Hematopoietic multipotent progenitor cell treated with erythropoietin and hydrocortisone succinate and interleukin-3 and kit ligand, for 6 days (in vitro differentiated cells): ENCODE data around the gene NAV3.

Source experiments
- DNase-seq: peaks from one replicate; pipeline ENCODE4 v3.0.0-alpha.2; 2015

NAV3 gene, protein sequence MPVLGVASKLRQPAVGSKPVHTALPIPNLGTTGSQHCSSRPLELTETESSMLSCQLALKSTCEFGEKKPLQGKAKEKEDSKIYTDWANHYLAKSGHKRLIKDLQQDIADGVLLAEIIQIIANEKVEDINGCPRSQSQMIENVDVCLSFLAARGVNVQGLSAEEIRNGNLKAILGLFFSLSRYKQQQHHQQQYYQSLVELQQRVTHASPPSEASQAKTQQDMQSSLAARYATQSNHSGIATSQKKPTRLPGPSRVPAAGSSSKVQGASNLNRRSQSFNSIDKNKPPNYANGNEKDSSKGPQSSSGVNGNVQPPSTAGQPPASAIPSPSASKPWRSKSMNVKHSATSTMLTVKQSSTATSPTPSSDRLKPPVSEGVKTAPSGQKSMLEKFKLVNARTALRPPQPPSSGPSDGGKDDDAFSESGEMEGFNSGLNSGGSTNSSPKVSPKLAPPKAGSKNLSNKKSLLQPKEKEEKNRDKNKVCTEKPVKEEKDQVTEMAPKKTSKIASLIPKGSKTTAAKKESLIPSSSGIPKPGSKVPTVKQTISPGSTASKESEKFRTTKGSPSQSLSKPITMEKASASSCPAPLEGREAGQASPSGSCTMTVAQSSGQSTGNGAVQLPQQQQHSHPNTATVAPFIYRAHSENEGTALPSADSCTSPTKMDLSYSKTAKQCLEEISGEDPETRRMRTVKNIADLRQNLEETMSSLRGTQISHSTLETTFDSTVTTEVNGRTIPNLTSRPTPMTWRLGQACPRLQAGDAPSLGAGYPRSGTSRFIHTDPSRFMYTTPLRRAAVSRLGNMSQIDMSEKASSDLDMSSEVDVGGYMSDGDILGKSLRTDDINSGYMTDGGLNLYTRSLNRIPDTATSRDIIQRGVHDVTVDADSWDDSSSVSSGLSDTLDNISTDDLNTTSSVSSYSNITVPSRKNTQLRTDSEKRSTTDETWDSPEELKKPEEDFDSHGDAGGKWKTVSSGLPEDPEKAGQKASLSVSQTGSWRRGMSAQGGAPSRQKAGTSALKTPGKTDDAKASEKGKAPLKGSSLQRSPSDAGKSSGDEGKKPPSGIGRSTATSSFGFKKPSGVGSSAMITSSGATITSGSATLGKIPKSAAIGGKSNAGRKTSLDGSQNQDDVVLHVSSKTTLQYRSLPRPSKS (N-terminal part only)

DNA sequence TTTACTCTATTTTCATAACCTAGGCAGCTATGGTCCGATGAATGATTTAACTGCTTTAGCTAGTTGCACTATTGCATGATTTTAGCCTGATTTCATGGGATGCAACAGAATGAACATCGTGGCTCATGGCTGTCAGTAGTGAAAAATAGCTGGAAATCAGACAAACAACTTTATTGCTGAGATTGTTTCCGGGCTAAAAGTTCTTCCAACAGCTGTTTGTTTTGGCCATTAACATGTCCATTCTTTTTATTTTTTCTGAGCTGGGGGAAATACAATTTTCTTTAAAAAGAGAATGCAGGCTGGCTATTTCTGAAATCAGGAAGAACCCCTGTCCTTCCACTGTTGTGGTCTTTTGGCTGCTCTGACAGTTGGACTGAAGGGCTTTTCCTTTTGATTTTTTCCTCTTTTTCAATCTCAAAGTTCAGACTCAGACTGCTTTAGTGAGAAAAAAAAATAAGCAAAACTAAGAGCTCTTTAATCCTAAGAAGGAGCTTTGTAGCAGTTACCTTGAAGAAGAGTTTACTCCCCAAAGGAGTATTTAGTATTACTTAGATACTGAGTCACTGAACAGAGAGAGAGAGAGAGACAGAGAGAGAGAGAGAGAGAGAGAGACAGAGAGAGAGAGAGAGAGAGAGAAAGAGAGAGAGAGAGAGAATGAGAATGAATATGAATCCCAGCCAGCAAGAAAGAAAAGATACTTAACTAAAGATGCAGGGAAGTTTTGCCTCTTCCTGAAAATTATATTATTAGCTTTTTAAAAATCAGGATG, at the start of gene NAV3:
TSS of gene NAV3 (plus strand) at position 312 of the 769 bp plus-strand sequence. CDS start 568 bp downstream, outside the sequence.
- DNase-seq: no peak

DNA sequence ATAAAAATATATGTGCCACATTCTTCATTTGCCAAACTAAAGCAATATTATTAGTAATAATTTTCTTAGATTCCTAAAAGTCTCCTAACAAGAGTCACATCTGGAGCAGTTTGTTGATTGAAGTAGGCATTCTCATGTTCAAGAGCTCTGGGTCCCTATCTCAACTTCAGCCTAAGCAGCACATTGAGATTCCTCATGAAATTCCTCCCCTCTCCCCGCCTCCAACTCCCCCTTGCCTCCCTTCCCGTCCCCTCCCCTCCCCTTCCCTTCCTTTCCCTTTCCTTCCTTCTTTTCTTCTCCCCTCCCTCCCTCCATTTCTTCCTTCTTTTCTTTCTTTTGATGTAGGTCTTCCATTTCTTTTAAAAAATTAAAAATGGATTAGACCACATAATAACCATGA, 48.7 kb upstream of the NAV3 start:
- no peak for DNase-seq

DNA sequence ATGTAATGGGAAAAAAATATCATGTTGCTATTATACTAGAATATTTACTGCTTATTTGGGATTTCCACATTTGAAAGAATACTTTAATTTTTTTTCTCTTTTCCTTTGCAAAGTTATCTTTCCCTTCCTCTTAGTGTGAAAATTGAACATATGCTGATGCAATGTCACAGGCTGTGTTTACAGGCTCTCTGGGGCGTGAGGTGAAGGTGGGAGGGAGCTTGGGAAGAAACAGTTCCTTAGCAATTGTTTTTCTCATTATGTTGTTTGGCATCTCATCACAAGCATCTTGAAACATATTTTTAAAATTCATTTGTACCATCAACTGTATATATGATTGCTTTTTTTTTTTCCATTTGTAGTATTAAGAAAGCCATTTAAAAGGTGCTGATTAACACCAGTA, 47.9 kb upstream of the NAV3 start:
- DNase-seq: no peak

- no peak for DNase-seq
Measured at GRCh38 chr12:77785211-77785610, 45.5 kb upstream of the NAV3 start.

- DNase-seq: no peak
Measured at GRCh38 chr12:77786675-77787074, 44.0 kb upstream of the NAV3 start.

GRCh38 chr12:77788231-77789168, 42.2 kb upstream of the NAV3 start:
- no peak for DNase-seq

DNA sequence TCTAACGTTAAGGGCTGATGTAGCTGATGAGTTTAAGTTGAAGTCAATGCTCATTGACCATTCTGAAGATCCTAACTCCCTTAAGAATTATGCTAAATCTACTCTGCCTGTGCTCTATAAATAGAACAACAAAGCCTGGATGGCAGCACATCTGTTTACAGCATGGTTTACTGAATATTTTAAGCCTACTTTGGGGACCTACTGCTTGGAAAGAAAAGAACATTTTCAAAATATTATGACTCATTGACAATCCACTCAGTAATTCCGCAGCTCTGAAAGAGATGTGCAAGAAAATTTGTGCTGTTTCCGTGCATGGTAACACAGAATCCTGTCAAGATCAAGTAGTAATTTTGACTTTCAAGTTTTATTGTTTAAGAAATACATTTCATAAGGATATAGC, 35.0 kb upstream of the NAV3 start:
- DNase-seq: no peak

GRCh38 chr12:77796775-77797174, 33.9 kb upstream of the NAV3 start:
- DNase-seq: no peak

- no peak for DNase-seq
Measured at GRCh38 chr12:77800501-77800900, 30.2 kb upstream of the NAV3 start.

GRCh38 chr12:77808534-77808933, 22.2 kb upstream of the NAV3 start:
- no peak for DNase-seq

GRCh38 chr12:77813558-77813957, 17.1 kb upstream of the NAV3 start:
- no peak for DNase-seq

GRCh38 chr12:77814386-77814785, 16.3 kb upstream of the NAV3 start:
- DNase-seq: no peak

- no peak for DNase-seq
Measured at GRCh38 chr12:77816196-77816595, 14.5 kb upstream of the NAV3 start.

DNA sequence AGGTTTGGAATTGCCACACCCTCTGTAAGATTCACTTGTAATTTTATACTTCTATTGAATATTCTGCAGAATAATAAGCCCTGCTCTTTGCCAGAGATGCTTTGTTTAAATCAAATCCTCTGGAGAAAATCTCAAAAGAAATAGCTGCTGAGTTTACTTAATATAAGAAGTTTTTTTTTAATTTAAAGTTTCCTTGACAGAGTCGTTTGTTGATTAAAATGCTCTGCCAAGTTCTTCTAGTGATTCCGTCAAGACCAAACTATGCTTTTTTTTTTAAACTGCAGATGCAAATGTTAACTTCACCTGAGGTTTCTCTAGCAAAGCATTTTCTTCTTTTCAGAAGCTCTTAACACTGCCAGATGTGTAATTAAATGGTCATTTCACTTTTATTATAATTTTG, 13.4 kb upstream of the NAV3 start:
- DNase-seq: no peak

DNA sequence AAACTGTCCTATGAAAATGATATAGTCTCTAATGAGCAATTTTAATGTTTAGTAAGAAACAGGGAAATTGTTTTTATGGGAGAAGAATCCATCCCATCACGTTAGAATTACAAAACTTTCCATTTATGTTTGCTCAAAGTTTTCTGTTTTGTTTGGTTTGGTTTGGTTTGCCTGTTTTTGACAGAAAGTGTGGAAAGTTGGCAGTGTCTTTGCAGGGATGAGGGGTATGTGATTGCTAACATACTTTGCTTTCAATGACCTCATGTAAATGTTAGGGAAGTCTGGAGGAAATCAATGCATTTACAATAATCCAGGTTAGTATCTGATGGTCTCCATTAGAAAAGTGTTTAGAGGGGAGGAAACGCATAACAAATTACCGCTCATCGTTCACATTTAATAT, 12.3 kb upstream of the NAV3 start:
- no peak for DNase-seq

GRCh38 chr12:77821699-77822203, 8.9 kb upstream of the NAV3 start:
- DNase-seq: no peak

GRCh38 chr12:77833329-77833728, 2.6 kb downstream of the NAV3 start:
- DNase-seq: no peak

DNA sequence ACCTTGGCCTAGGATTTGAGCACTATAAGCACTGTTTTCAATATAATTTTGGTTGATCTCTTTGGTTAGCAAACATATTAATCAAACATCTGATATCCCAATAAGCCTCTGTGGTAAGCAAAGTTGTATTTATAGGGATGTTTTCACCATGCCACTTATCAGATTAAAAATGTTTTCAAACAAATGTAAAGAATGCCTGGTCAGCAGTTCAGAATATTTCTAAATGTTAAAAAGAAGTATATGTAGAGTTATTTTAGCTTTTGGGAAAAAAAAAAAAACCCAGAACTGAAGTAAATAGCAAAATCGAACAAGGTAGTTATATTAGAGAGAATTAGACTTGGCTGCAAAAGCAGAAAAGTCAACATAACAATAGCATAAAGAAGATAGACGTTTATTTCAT, 3.9 kb downstream of the NAV3 start:
- DNase-seq: no peak

- no peak for DNase-seq
Measured at GRCh38 chr12:77835969-77836368, 5.3 kb downstream of the NAV3 start.

GRCh38 chr12:77837876-77838291, 7.2 kb downstream of the NAV3 start:
- DNase-seq: no peak

- peak; percentile 1 for DNase-seq
Measured at GRCh38 chr12:77841521-77841920, 10.8 kb downstream of the NAV3 start.
